Measurements from ENCODE around the gene SUN2.

SUN2 gene

GRCh38 chr22:38776086-38776485 lies 20.3 kb upstream of the SUN2 start:
- H3K36me3 ChIP-seq (ENCODE audit: insufficient read depth, low read length) = no peaks in the 10 kb centered on the region
- H3K4me1 ChIP-seq (ENCODE audit: insufficient read depth, low read length) = no peaks in the 10 kb centered on the region
- WGBS = 80% methylated on average over 6 of the region's 6 CpGs
- no peak overlapping the region for H3K9ac ChIP-seq (ENCODE audit: low read depth, low read length)
- H3K9me3 ChIP-seq (ENCODE audit: insufficient read depth, low read depth, low read length) = no peaks in the 10 kb centered on the region
- H3K27ac ChIP-seq (ENCODE audit: low read depth, low read length) = no peak overlapping the region
- no peak overlapping the region for H3K4me3 ChIP-seq (ENCODE audit: low read length)
- H3K27me3 ChIP-seq (ENCODE audit: insufficient read depth, low read length) = no peaks in the 10 kb centered on the region

GRCh38 chr22:38775656-38776055 lies 19.9 kb upstream of the SUN2 start:
- H3K27me3 ChIP-seq (ENCODE audit: insufficient read depth, low read length) = no peaks in the 10 kb centered on the region
- H3K9me3 ChIP-seq (ENCODE audit: insufficient read depth, low read depth, low read length) = no peaks in the 10 kb centered on the region
- no peaks in the 10 kb centered on the region for H3K4me1 ChIP-seq (ENCODE audit: insufficient read depth, low read length)
- no peak overlapping the region for H3K9ac ChIP-seq (ENCODE audit: low read depth, low read length)
- H3K27ac ChIP-seq (ENCODE audit: low read depth, low read length) = no peak overlapping the region
- WGBS = 86% methylated on average over 13 of the region's 13 CpGs
- no peaks in the 10 kb centered on the region for H3K36me3 ChIP-seq (ENCODE audit: insufficient read depth, low read length)
- no peak overlapping the region for H3K4me3 ChIP-seq (ENCODE audit: low read length)

GRCh38 chr22:38774496-38775166 lies 18.8 kb upstream of the SUN2 start:
- Histone ChIP-seq H3K4me3 (ENCODE audit: low read length) (no peak overlapping the region), H3K9me3 (ENCODE audit: insufficient read depth, low read depth, low read length) (no peaks in the 10 kb centered on the region), H3K4me1 (ENCODE audit: insufficient read depth, low read length) (no peaks in the 10 kb centered on the region), H3K27ac (ENCODE audit: low read depth, low read length) (no peak overlapping the region), H3K9ac (ENCODE audit: low read depth, low read length) (no peak overlapping the region), H3K36me3 (ENCODE audit: insufficient read depth, low read length) (no peaks in the 10 kb centered on the region), H3K27me3 (ENCODE audit: insufficient read depth, low read length) (no peaks in the 10 kb centered on the region)
- WGBS = 91% methylated on average over 11 of the region's 11 CpGs

GRCh38 chr22:38773363-38773946 lies 17.7 kb upstream of the SUN2 start:
- Histone ChIP-seq H3K9me3 (ENCODE audit: insufficient read depth, low read depth, low read length) (no peaks in the 10 kb centered on the region), H3K27ac (ENCODE audit: low read depth, low read length) (no peak overlapping the region), H3K4me1 (ENCODE audit: insufficient read depth, low read length) (no peaks in the 10 kb centered on the region), H3K36me3 (ENCODE audit: insufficient read depth, low read length) (no peaks in the 10 kb centered on the region), H3K9ac (ENCODE audit: low read depth, low read length) (no peak overlapping the region), H3K27me3 (ENCODE audit: insufficient read depth, low read length) (no peaks in the 10 kb centered on the region), H3K4me3 (ENCODE audit: low read length) (no peak overlapping the region)
- WGBS = 95% methylated on average over 4 of the region's 4 CpGs

GRCh38 chr22:38772623-38772873 lies 16.8 kb upstream of the SUN2 start:
- 89% methylated on average over 8 of the region's 8 CpGs for WGBS
- no peaks in the 10 kb centered on the region for H3K36me3 ChIP-seq (ENCODE audit: insufficient read depth, low read length)
- no peak overlapping the region for H3K9ac ChIP-seq (ENCODE audit: low read depth, low read length)
- no peaks in the 10 kb centered on the region for H3K9me3 ChIP-seq (ENCODE audit: insufficient read depth, low read depth, low read length)
- H3K4me3 ChIP-seq (ENCODE audit: low read length) = no peak overlapping the region
- no peaks in the 10 kb centered on the region for H3K4me1 ChIP-seq (ENCODE audit: insufficient read depth, low read length)
- H3K27ac ChIP-seq (ENCODE audit: low read depth, low read length) = no peak overlapping the region
- no peaks in the 10 kb centered on the region for H3K27me3 ChIP-seq (ENCODE audit: insufficient read depth, low read length)

- H3K27me3 ChIP-seq (ENCODE audit: insufficient read depth, low read length) = no peaks in the 10 kb centered on the region
- no peak overlapping the region for H3K27ac ChIP-seq (ENCODE audit: low read depth, low read length)
- H3K36me3 ChIP-seq (ENCODE audit: insufficient read depth, low read length) = no peaks in the 10 kb centered on the region
- no peaks in the 10 kb centered on the region for H3K4me1 ChIP-seq (ENCODE audit: insufficient read depth, low read length)
- no peaks in the 10 kb centered on the region for H3K9me3 ChIP-seq (ENCODE audit: insufficient read depth, low read depth, low read length)
- WGBS = 90% methylated on average over 16 of the region's 16 CpGs
- H3K9ac ChIP-seq (ENCODE audit: low read depth, low read length) = no peak overlapping the region
- no peak overlapping the region for H3K4me3 ChIP-seq (ENCODE audit: low read length)
Observed at GRCh38 chr22:38770257-38770949, 14.6 kb upstream of the SUN2 start.

GRCh38 chr22:38768036-38768435 lies 12.2 kb upstream of the SUN2 start:
- Histone ChIP-seq H3K9me3 (ENCODE audit: insufficient read depth, low read depth, low read length) (no peaks in the 10 kb centered on the region), H3K36me3 (ENCODE audit: insufficient read depth, low read length) (no peaks in the 10 kb centered on the region), H3K4me3 (ENCODE audit: low read length) (no peak overlapping the region), H3K27ac (ENCODE audit: low read depth, low read length) (no peak overlapping the region), H3K27me3 (ENCODE audit: insufficient read depth, low read length) (no peaks in the 10 kb centered on the region), H3K9ac (ENCODE audit: low read depth, low read length) (no peak overlapping the region), H3K4me1 (ENCODE audit: insufficient read depth, low read length) (no peaks in the 10 kb centered on the region)
- 93% methylated on average over 11 of the region's 11 CpGs for WGBS

GRCh38 chr22:38767313-38767712 lies 11.5 kb upstream of the SUN2 start:
- no peaks in the 10 kb centered on the region for H3K9me3 ChIP-seq (ENCODE audit: insufficient read depth, low read depth, low read length)
- H3K4me3 ChIP-seq (ENCODE audit: low read length) = no peak overlapping the region
- WGBS = 95% methylated on average over 9 of the region's 9 CpGs
- H3K36me3 ChIP-seq (ENCODE audit: insufficient read depth, low read length) = no peaks in the 10 kb centered on the region
- H3K27ac ChIP-seq (ENCODE audit: low read depth, low read length) = no peak overlapping the region
- H3K9ac ChIP-seq (ENCODE audit: low read depth, low read length) = no peak overlapping the region
- no peaks in the 10 kb centered on the region for H3K4me1 ChIP-seq (ENCODE audit: insufficient read depth, low read length)
- H3K27me3 ChIP-seq (ENCODE audit: insufficient read depth, low read length) = no peaks in the 10 kb centered on the region

- Histone ChIP-seq H3K4me3 (ENCODE audit: low read length) (no peak overlapping the region), H3K4me1 (ENCODE audit: insufficient read depth, low read length) (no peaks in the 10 kb centered on the region), H3K27me3 (ENCODE audit: insufficient read depth, low read length) (no peaks in the 10 kb centered on the region), H3K36me3 (ENCODE audit: insufficient read depth, low read length) (no peaks in the 10 kb centered on the region), H3K9ac (ENCODE audit: low read depth, low read length) (no peak overlapping the region), H3K27ac (ENCODE audit: low read depth, low read length) (no peak overlapping the region), H3K9me3 (ENCODE audit: insufficient read depth, low read depth, low read length) (no peaks in the 10 kb centered on the region)
- 55% methylated on average over 14 of the region's 14 CpGs for WGBS
Observed at GRCh38 chr22:38766076-38766777, 10.4 kb upstream of the SUN2 start.

- Histone ChIP-seq H3K36me3 (ENCODE audit: insufficient read depth, low read length) (no peaks in the 10 kb centered on the region), H3K27me3 (ENCODE audit: insufficient read depth, low read length) (no peaks in the 10 kb centered on the region), H3K4me1 (ENCODE audit: insufficient read depth, low read length) (no peaks in the 10 kb centered on the region), H3K4me3 (ENCODE audit: low read length) (no peak overlapping the region), H3K27ac (ENCODE audit: low read depth, low read length) (no peak overlapping the region), H3K9me3 (ENCODE audit: insufficient read depth, low read depth, low read length) (no peaks in the 10 kb centered on the region), H3K9ac (ENCODE audit: low read depth, low read length) (no peak overlapping the region)
- 67% methylated on average over 11 of the region's 11 CpGs for WGBS
Observed at GRCh38 chr22:38762551-38762983, 6.8 kb upstream of the SUN2 start.

Data from HUES64 (cell line).